GM18499 (cell line): ENCODE measurements around the gene PDCD7.
"Not testable (repeated sequence)": the region's sequence is repeated elsewhere in the genome, so short reads cannot be mapped to it uniquely, and the experiment has no call there.

Source experiments
- ATAC-seq: cut with Tn5 transposase; IDR thresholded peaks from one replicate; pipeline ENCODE4 v1.9.1; 2021; ENCODE audit warnings: moderate number of reproducible peaks; ENCODE audit not compliant: insufficient read depth, unreplicated experiment

The PDCD7 gene

GRCh38 chr15:65093793-65094170 lies 39.8 kb downstream of the PDCD7 start:
- ATAC-seq = not testable (repeated sequence)

DNA sequence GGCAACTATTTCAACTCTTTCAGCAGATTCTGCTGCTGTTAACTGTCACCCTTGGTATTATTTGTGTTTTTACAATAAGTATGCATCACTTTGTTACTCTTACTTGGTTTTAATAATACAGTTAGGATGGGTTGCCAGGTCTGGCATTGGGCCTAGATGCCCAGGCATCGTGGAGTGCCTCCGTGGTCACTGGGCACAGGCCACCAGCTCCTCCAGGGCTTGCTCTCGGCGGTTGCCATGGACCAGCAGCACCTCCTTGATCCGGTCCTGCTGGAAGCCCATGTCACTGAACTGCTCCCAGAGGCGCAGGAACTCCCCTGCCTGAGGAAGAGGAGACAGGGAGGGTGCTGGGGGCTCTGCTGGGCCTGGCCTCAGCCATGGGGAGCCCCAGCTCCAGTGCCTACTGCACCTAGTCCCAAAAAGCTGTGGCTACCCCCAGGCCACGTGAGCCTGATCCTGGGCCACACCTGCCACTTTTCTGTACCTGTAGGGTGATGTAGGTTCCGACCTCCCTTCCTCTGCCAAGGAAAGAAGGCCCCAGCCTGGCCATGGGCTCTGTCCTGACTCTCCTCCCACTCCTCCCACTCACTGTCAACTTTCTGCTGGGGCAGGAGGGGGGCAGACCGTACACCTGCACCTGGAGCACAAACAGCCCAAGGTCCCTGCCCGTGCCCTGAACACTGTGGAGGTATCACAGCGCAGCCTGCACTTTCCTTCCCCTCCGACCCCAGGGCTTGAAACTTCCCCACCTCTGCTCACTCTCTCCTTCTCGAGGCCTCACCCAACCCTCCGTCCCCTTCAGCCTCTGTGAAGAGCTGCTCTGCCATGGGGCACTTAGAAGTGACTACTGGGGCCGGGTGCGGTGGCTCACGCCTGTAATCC lies 40.5 kb downstream of the PDCD7 start:
- no peak for ATAC-seq

- no peak for ATAC-seq
Measured at GRCh38 chr15:65091946-65092770, 41.5 kb downstream of the PDCD7 start.

GRCh38 chr15:65089206-65089824 lies 44.3 kb downstream of the PDCD7 start:
- no peak for ATAC-seq

DNA sequence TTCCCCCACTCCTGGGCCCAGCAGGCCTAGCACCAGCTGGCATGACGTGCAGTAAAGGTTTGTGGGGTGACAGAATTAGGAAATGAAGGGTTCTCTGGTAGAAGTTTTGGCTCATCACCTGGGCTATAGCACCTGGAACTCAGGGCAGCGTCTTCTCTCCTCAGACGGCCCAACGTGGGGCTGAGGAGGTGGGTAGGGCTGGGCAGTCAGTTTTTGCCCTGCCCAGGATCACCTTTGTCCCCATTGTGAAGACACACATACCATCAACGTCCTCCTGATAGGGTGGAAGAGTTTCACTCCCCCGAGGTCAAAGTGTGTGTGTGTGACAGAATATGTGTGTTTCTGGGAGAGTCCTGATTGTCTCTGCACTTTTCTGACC lies 45.0 kb downstream of the PDCD7 start:
- ATAC-seq = no peak

- ATAC-seq = no peak
Measured at GRCh38 chr15:65087873-65088642, 45.5 kb downstream of the PDCD7 start.

GRCh38 chr15:65087411-65087810 lies 46.2 kb downstream of the PDCD7 start:
- ATAC-seq = no peak

DNA sequence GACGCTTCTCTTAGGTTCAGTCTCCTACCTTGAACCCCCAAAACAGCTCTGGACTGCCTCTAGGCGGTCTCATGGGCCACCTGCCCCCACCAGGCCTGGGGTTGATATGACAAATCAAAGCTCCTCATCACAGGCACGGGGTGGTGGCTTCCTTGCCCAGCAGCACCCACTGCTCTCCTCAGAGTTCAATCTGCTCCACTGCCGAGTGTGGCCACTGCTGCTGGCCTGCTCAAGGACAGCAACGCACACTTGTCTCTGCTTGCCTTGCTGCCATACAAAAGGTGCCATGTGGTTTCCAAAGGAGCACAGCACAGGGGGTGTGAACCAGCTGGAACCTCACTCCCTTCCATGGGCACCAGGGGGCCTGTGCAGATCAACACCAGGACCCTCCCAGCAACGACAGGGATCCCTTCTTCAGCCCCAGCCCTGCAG lies 46.9 kb downstream of the PDCD7 start:
- ATAC-seq = no peak

DNA sequence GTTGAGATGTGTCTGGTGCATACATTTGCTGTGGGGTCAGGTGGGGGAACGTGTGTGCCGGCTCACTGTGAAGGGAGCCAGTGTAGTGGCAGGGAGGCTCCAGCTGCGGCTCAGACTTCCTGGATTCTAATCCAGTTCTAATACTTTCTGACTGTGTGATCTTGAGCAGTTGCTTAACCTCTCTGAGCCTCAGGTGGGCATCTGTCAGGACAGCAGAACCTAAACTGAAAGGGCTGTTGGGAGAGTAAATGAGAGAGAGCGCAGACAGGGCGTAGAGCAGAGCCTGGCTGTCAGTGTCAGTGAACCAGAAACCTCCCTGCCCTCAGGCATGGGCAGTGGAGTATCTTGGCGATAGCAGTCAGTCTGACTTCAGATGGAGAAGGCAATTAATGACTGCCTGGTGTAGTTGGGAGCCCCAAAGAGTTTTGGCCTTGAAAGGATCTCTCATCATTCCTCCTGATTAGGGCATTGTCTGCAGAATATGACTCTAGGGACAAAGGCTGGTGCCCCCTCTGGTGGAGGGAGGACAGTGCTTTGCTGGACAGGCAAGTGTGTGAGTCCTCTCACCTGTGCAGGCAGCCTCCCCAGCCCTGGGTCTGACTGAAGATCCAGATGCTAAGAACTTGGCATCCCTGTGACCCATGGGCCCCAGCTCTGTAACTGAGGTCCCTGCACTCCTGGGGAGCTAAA lies 47.5 kb downstream of the PDCD7 start:
- ATAC-seq = no peak

DNA sequence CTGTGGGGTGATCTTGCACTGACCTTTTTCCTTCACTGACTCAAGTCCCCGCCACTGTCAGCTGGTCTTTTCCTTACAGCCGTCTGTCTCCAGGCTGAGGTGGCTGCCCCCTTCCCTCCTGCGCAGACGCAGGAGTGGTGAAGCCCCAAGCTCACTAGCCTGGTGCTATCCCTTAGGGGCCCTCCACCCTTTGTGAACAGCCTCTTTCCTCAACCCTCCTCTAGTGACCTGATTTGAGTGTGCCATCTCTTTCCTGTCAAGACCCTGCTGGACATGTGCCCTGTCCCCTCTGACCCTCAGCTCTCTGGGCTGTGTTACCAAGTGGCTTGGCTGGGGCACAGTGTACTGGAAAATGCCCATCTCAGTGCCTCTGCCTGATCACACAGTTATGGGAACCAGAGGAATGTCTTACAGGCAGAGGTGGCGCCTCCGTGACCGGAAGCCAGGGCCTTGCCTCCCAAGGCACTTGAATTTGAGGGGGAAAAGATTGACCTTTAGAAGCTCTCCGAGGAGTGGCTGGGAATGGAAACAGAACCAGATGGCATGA lies 48.3 kb downstream of the PDCD7 start:
- ATAC-seq = no peak

GRCh38 chr15:65084500-65085206 lies 49.0 kb downstream of the PDCD7 start:
- no peak for ATAC-seq

DNA sequence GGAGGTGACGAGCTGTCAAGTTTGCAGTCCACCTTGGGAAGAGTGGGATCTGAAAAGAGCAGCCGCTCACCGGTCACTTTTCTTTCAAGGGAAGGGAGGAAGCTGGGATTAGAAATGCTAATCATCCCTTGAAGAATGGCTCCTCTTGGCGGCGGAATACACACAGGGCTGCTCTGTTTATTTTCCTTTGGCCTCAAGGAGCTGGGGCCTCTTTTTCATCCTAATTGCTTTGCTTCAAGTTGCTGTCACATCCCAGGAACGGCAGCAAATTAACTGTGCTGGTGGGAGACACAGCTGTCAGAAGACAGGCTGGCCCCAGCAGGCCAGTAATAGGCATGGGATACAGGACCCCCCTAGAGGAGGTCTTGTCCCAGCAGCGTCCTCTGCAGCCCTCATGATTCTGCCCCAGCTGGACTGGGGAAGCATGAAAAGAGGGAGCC lies 50.3 kb downstream of the PDCD7 start:
- ATAC-seq = no peak

DNA sequence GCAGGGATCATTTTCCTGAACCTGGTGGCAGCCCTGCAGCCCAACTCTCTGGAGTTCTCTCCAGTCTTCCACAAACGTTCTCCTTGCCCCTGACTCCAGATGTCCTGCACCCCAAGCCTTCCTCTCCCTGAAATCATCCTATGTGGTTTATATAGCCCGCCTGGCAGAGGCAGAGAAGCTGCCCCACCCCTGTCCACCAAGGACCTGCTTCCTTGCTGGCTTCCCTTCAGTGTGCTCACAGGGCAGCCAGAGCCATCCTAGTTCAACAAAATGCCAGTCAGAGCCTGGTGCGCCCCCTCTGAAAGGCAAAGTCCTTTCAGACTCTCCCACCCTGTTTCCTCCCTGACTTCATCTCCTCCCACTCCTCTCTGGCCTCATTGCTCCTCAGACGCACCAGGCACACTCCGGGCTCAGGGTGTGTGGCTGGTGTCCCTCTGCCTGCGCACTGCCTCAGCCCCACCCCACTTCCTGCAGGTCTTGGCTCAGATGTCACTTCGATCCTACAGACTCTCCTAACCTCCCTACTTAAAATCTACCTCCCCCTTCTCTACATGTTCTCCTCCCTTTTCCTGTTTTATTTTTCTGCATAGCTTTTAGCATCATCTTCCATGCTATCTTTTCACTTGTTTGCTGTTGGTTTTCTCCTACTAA lies 51.2 kb downstream of the PDCD7 start:
- no peak for ATAC-seq

DNA sequence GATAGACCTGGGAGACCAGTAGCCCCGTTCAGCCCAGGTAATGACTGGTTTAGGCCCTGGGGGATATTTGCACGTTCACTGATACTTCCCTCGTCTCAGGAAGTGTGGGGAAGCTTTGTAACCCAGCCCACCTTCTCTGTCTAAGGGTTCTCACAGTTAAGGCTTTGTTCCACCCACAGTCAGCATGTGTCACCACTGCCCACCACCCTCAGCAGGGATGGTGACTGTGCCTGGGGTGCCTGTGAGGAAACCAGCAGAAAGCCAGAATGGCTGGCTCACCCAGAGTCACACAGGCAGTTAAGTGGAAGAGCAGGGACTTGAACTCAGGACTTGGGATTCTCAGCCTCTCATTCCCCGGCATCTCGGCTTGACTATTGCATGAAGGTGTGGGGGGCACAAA lies 51.9 kb downstream of the PDCD7 start:
- no peak for ATAC-seq

GRCh38 chr15:65081270-65081669 lies 52.3 kb downstream of the PDCD7 start:
- ATAC-seq = no peak

DNA sequence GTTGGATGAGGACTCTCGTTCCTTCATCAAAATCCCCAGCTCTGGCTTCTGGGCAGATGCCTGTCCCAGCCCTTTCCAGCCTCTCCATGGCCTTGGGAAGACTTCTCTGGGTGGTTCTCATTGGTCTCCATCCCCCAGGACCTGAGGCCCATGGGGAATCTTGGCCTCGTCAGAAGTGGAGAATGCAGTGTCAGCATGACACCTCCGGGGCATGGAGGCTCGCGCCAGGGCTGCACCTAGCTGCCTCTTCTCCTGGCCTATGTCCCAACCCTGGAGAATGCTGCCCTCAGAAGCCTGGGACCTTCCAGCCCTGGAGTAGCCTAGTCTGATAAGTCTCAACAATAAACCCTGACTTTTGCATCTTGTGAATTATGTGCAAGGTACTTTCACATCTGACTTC lies 54.0 kb downstream of the PDCD7 start:
- ATAC-seq = no peak

DNA sequence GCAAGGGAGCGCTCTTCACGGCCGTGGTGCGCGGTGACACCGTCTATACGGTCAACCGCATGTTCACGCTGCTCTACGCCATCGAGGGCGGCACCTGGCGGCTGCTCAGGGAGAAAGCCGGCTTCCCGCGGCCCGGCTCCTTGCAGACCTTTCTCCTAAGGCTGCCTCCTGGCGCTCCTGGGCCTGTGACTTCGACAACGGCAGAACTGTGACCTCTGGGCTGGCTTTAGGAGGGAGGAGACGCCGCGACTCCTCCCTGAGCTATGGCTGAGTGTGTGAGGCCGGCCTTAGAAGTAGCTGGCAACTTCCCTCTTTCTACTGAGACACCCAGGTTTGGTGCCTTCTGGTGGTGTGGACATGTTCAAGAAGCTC lies 55.6 kb downstream of the PDCD7 start:
- ATAC-seq = no peak

GRCh38 chr15:65077291-65077980 lies 56.2 kb downstream of the PDCD7 start:
- ATAC-seq = no peak
